C4-2B (cell line): ENCODE data around the gene TTC21B.

ENCODE experiments used
- H3K27ac ChIP-seq: fragments of 450-650 bp; 2 replicates; pipeline ENCODE4 v1.5.1; 2017
- CTCF ChIP-seq: fragments of 450-650 bp; conservative IDR thresholded peaks from 2 replicates; pipeline ENCODE4 v1.5.1; 2017; ENCODE audit warnings: mild to moderate bottlenecking
- ZFX ChIP-seq: fragments of 450-650 bp; IDR thresholded peaks from 2 replicates; pipeline ENCODE4 v1.6.1; 2017

TTC21B gene

GRCh38 chr2:165857876-165858275 is 95.7 kb downstream of the TTC21B start:
- no peak for TF ChIP-seq CTCF
- no peak for TF ChIP-seq ZFX
- H3K27ac ChIP-seq, result no peak overlapping the region

- no peak overlapping the region for H3K27ac ChIP-seq
- TF ChIP-seq CTCF (no peak), ZFX (no peak)
Measured at GRCh38 chr2:165852394-165852793, 101.2 kb downstream of the TTC21B start.

- H3K27ac ChIP-seq, result no peak overlapping the region
- TF ChIP-seq ZFX (no peak), CTCF (peak; percentile 9; the same call in 1 of the 2 replicates)
Measured at GRCh38 chr2:165847001-165847400, 106.6 kb downstream of the TTC21B start.

GRCh38 chr2:165846056-165846455 is 107.5 kb downstream of the TTC21B start:
- no peak for TF ChIP-seq ZFX
- TF ChIP-seq CTCF, result no peak
- no peak overlapping the region for H3K27ac ChIP-seq

- TF ChIP-seq CTCF (no peak), ZFX (no peak)
- H3K27ac ChIP-seq, result no peak overlapping the region
Measured at GRCh38 chr2:165844216-165844615, 109.4 kb downstream of the TTC21B start.

- TF ChIP-seq CTCF (no peak), ZFX (no peak)
- H3K27ac ChIP-seq, result no peak overlapping the region
Measured at GRCh38 chr2:165843351-165843750, 110.2 kb downstream of the TTC21B start.

GRCh38 chr2:165840333-165840958 is 113.1 kb downstream of the TTC21B start:
- H3K27ac ChIP-seq, result no peak overlapping the region
- TF ChIP-seq CTCF (no peak), ZFX (no peak)
